GM12878 (cell line): ENCODE measurements around the gene NFKBIB. TPM values are rescaled to one million over a fixed set of nuclear protein-coding genes. Genes with fewer than 3 reads are reported as not detected.
"Not testable (repeated sequence)": the region's sequence is repeated elsewhere in the genome, so short reads cannot be mapped to it uniquely, and the experiment has no call there.

ENCODE experiments used
- ATAC-seq: fragments of 200-7000 bp; cut with Tn5 transposase; 3 replicates; pipeline ENCODE4 v1.9.1; 2020; ENCODE audit warnings: mild to moderate bottlenecking, moderate library complexity
- BruUV-seq: library from RNA; stranded (reverse); fragments of 400-500 nt; replicated peaks from 2 replicates; lab custom pipeline; 2021; lab: Mats Ljungman, UMichigan
- CTCF ChIA-PET: fragments of 300-600 bp; sonication (Branson Sonifier 250); formaldehyde crosslinking; extraction: SDS; loops from one replicate; lab custom pipeline; 2021; ENCODE audit warnings: inconsistent platforms; lab: Yijun Ruan, JAX
- POLR2A ChIA-PET: fragments of 350-600 bp; formaldehyde crosslinking; extraction: SDS; loops from one replicate; lab custom pipeline; 2021; ENCODE audit warnings: inconsistent platforms; lab: Charles Lee
- RAD21 ChIA-PET: fragments of 300-600 bp; sonication (Branson Sonifier 250); formaldehyde crosslinking; loops from one replicate; lab custom pipeline; 2023; ENCODE audit warnings: antibody characterized with exemption; ENCODE audit not compliant: unreplicated experiment; lab: Charles Lee
- SMC1A ChIA-PET: fragments of 300-600 bp; sonication (Branson Sonifier 250); formaldehyde crosslinking; loops from one replicate; lab custom pipeline; 2023; ENCODE audit not compliant: unreplicated experiment, uncharacterized antibody; lab: Charles Lee
- DNase-seq: peaks from one replicate; pipeline ENCODE4 v3.0.0-alpha.2; 2011; ENCODE audit warnings: low read depth, low spot score
- FAIRE-seq: peaks from 3 replicates; lab custom pipeline; 2011; peaks lifted over from hg19 to GRCh38; lab: Jason Lieb, UNC
- H2AFZ ChIP-seq: 2 replicates; pipeline ENCODE4 v1.6.0; 2011; ENCODE audit warnings: low read depth, low read length, control low read depth; ENCODE audit not compliant: control insufficient read depth
- H3K27ac ChIP-seq: 2 replicates; pipeline ENCODE4 v1.5.1; 2011; ENCODE audit warnings: control low read depth; ENCODE audit not compliant: control insufficient read depth, insufficient read depth
- H3K27me3 ChIP-seq, 2 experiments: replicated peaks in 1 of 2; 2 replicates each; pipeline versions ENCODE4 v1.6.0 to v1.6.1; 2011; ENCODE audit warnings: low read length in 1 of 2; ENCODE audit not compliant: control insufficient read depth in 2 of 2, insufficient read depth in 2 of 2
- H3K36me3 ChIP-seq, 2 experiments: 2 replicates each; pipeline ENCODE4 v1.5.1; 2011; ENCODE audit warnings: low read length in 1 of 2; ENCODE audit not compliant: control insufficient read depth in 2 of 2, insufficient read depth in 2 of 2
- H3K4me1 ChIP-seq: 2 replicates; pipeline ENCODE4 v1.6.1; 2011; ENCODE audit warnings: mild to moderate bottlenecking, low read length, moderate library complexity, mixed read lengths; ENCODE audit not compliant: control insufficient read depth, insufficient read depth
- H3K4me2 ChIP-seq: 2 replicates; pipeline ENCODE4 v1.6.0; 2011; ENCODE audit warnings: control low read depth; ENCODE audit not compliant: control insufficient read depth, insufficient read depth
- H3K4me3 ChIP-seq: fragments of 200-600 bp; sonication (generic); 2 replicates; pipeline ENCODE4 v1.5.1; 2016
- H3K79me2 ChIP-seq: 2 replicates; pipeline ENCODE4 v1.6.0; 2011; ENCODE audit warnings: low read length; ENCODE audit not compliant: control insufficient read depth, insufficient read depth
- H3K9ac ChIP-seq: 2 replicates; pipeline ENCODE4 v1.8.0; 2011; ENCODE audit warnings: low read length, control low read depth, mixed read lengths; ENCODE audit not compliant: control insufficient read depth, insufficient read depth
- H3K9me3 ChIP-seq: replicated peaks from 3 replicates; pipeline ENCODE4 v1.5.1; 2011; ENCODE audit warnings: mild to moderate bottlenecking, low read length; ENCODE audit not compliant: control insufficient read depth, insufficient read depth
- H4K20me1 ChIP-seq: 2 replicates; pipeline ENCODE4 v1.6.0; 2011; ENCODE audit not compliant: control insufficient read depth, insufficient read depth
- BHLHE40 ChIP-seq, 2 experiments: fragments of 450-650 bp in 1 of 2; IDR thresholded peaks; 2 replicates each; pipeline ENCODE4 v1.6.1; 2011 to 2017; ENCODE audit warnings: low read depth in 2 of 2, borderline replicate concordance in 1 of 2, improper control_type of control experiment in 1 of 2, low read length in 1 of 2, mild to moderate bottlenecking in 1 of 2
- JUND ChIP-seq: IDR thresholded peaks from 2 replicates; pipeline ENCODE4 v1.6.1; 2012; ENCODE audit warnings: low read depth, mild to moderate bottlenecking, low read length, improper control_type of control experiment, moderate library complexity
- RAD51 ChIP-seq: fragments of 450-650 bp; IDR thresholded peaks from 2 replicates; pipeline ENCODE4 v1.6.1; 2016; ENCODE audit warnings: moderate library complexity, mild to moderate bottlenecking, inconsistent platforms
- WGBS: methylation state at CpG from one replicate; pipeline ENCODE4 v1.1.6; 2016; ENCODE audit warnings: low lambda C conversion rate; ENCODE audit not compliant: insufficient replicate concordance, insufficient coverage; ENCODE audit errors: missing lambda C conversion rate; 5-methylcytosine and 5-hydroxymethylcytosine counted together
- in situ Hi-C: fragments of 300-500 bp; cut with MboI; formaldehyde crosslinking; loops from 9 replicates; pipeline ENCODE4 v1.14.3; 2018; ENCODE audit warnings: mixed read lengths
- intact Hi-C: fragments of 100-400 bp; cut with micrococcal nuclease; formaldehyde crosslinking; loops from one replicate; pipeline ENCODE4 v1.14.2; 2022; ENCODE audit not compliant: unreplicated experiment
- polyA plus RNA-seq, 11 experiments: library from polyadenylated mRNA; depleted of rRNA in 4 of 11; unstranded in 6 of 11; stranded (reverse) in 5 of 11; fragments of >200 nt; fragmentation: Nextera tagmentation in 4 of 11; fragmentation: Illumina TruSeq in 1 of 11; extraction: Ambion mirVana in 4 of 11; extraction: Trizol in 1 of 11; gene quantifications; 1 replicate in 1 of 11; 2 replicates in 10 of 11; pipeline versions ENCODE4 v1.2.1 to v1.2.3, GENCODE V29; 2011 to 2016; ENCODE audit warnings: inconsistent platforms in 2 of 11, missing spikeins in 2 of 11, low read depth in 1 of 11
- total RNA-seq, 4 experiments: library from RNA; depleted of rRNA in 3 of 4; stranded (reverse); fragments of >200 nt in 3 of 4; fragmentation: Illumina TruSeq in 1 of 4; extraction: Trizol in 1 of 4; gene quantifications; 2 replicates each; pipeline versions ENCODE4 v1.2.1 to v1.2.3, GENCODE V29; 2013 to 2021

Gene NFKBIB
- total and polyA plus RNA-seq, 10 of the 15 experiments (the other 5 are each of a cell fraction or from before 2014, with no cell fraction given), result 1.2 to 60.9 (median 31.0) TPM

DNA sequence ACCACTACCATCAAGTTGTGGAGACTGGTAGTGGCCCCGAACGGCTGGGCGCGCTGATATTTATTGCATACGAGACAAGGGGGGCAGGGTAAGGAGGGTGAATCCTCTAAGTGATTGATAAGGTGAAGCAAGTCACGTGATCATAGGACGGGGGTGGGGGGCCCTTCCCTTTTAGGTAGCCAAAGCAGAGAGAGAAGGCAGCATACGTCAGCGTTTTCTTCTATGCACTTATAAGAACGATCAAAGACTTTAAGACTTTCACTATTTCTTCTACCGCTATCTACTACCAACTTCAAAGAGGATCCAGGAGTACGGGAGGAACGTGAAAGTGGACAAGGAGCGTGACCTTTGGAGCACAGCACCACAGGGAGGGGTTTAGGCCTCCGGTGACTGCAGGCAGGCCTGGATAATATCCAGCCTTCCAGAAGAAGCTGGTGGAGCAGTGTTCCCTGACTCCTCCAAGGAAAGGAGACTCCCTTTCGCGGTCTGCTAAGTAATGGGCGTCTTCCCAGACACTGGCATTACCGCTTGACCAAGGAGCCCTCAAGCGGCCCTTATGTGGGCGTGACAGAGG is 40.1 kb upstream of the NFKBIB start:
- 92% methylated on average over 21 of the region's 21 CpGs for WGBS
- peaks cover 35% of the 10 kb centered on the region for H3K4me1 ChIP-seq
- H3K36me3 ChIP-seq, H3K27me3 ChIP-seq, DNase-seq, H3K27ac ChIP-seq, in situ Hi-C loops, ATAC-seq, H3K9me3 ChIP-seq, FAIRE-seq, H3K79me2 ChIP-seq, H4K20me1 ChIP-seq, SMC1A ChIA-PET, H3K4me3 ChIP-seq, H3K4me2 ChIP-seq, H3K9ac ChIP-seq, H2AFZ ChIP-seq, intact Hi-C loops, BruUV-seq: not testable (repeated sequence)
- ChIA-PET POLR2A (interaction anchor here (1.0 to 1.2 kb wide), 2 partner anchors 18 to 27 kb away, joined by 3 to 6 read pairs; partner anchors contain the start of genes ECH1 and RINL), RAD21 (interaction anchor here (1.2 to 2.3 kb wide), 2 partner anchors 8 to 10 kb away, joined by 3 to 13 read pairs; no protein-coding TSS in a partner anchor), CTCF (interaction anchor here (1.6 kb wide), 1 partner anchor 9 kb away, joined by 9 read pairs; no protein-coding TSS in a partner anchor)
- TF ChIP-seq RAD51 (0 out of 2 replicates have a peak, but pooled peaks have one; percentile 38), BHLHE40 (IDR thresholded peaks at IDR 0.05; ENCODE audit: borderline replicate concordance in 1 of 2, low read depth in 2 of 2, low read length in 1 of 2) (0 out of 4 replicates have a peak, but pooled peaks of 1 of the 2 experiments have one; percentile 12)

DNA sequence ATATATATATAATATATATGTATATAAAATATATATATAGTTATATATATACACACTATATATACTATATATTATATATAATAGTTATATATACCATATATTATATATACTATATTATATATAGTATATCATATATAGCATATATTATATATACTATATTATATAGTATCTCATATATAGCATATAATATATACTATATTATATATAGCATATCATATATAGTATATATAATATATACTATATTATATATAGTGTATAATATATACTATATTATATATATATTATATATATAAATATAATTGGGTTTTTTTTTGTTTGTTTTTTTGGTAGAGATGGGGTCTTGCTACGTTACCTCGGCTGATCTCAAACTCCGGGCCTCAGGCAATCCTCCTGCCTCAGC is 38.4 kb upstream of the NFKBIB start:
- DNase-seq, result no peak
- Histone ChIP-seq H4K20me1 (no peaks in the 10 kb centered on the region), H3K27me3 (no peaks in the 10 kb centered on the region), H3K27ac (no peak overlapping the region), H3K4me3 (no peak overlapping the region), H3K9me3 (no peaks in the 10 kb centered on the region), H3K9ac (no peak overlapping the region), H3K36me3 (no peaks in the 10 kb centered on the region), H3K4me2 (no peak overlapping the region), H2AFZ (no peak overlapping the region), H3K4me1 (peaks cover 49% of the 10 kb centered on the region), H3K79me2 (no peaks in the 10 kb centered on the region)
- no peak for FAIRE-seq
- in situ Hi-C loops, result no loop called here
- CTCF ChIA-PET, result interaction anchor here (1.5 to 1.7 kb wide), 3 partner anchors 8 to 26 kb away, joined by 3 to 9 read pairs (median 5); no protein-coding TSS in a partner anchor
- SMC1A ChIA-PET, result interaction anchor here (0.9 to 4.7 kb wide), 5 partner anchors 8 to 310 kb away, joined by 3 to 44 read pairs (median 5); partner anchors contain the start of gene ECH1
- RAD21 ChIA-PET, result interaction anchor here (0.9 to 2.3 kb wide), 4 partner anchors 8 to 214 kb away, joined by 3 to 13 read pairs (median 6); partner anchors contain the start of genes ACTN4 and ECH1
- BruUV-seq, result no TSS peak
- intact Hi-C loops, result no loop called here
- POLR2A ChIA-PET, result interaction anchor here (0.7 to 9.7 kb wide), 5 partner anchors 8 to 18 kb away, joined by 3 to 144 read pairs (median 7); partner anchors contain the start of gene RINL
- WGBS, result 100% methylated on average over 3 of the region's 3 CpGs
- no peak for ATAC-seq
- TF ChIP-seq JUND, result no peak
- TF ChIP-seq, all 136 proteins: peak for 0
